GM12801 (cell line): Measurements from ENCODE around the gene SH3BGRL.

Experiments used
- CTCF ChIP-seq: IDR thresholded peaks from one replicate; pipeline ENCODE4 v1.5.1; 2011; ENCODE audit warnings: control low read depth; ENCODE audit not compliant: insufficient read length; ENCODE audit errors: extremely low read depth

The SH3BGRL gene

GRCh38 chrX:81202943-81203342, 1.0 kb downstream of the SH3BGRL start:
- TF ChIP-seq CTCF: no peak

- no peak for TF ChIP-seq CTCF
Observed at GRCh38 chrX:81205551-81205950, 3.6 kb downstream of the SH3BGRL start.

GRCh38 chrX:81206476-81206875, 4.6 kb downstream of the SH3BGRL start:
- no peak for TF ChIP-seq CTCF

- TF ChIP-seq CTCF: no peak
Observed at GRCh38 chrX:81208916-81209315, 7.0 kb downstream of the SH3BGRL start.

GRCh38 chrX:81215685-81216084, 13.8 kb downstream of the SH3BGRL start:
- TF ChIP-seq CTCF: no peak

- TF ChIP-seq CTCF: no peak
Observed at GRCh38 chrX:81229229-81229628, 27.3 kb downstream of the SH3BGRL start.

- no peak for TF ChIP-seq CTCF
Observed at GRCh38 chrX:81229901-81230300, 28.0 kb downstream of the SH3BGRL start.

- TF ChIP-seq CTCF: no peak
Observed at GRCh38 chrX:81231476-81231875, 29.6 kb downstream of the SH3BGRL start.
